GM12872 (cell line): ENCODE results near the gene NT5E.

ENCODE experiments used
- CTCF ChIP-seq: IDR thresholded peaks from 3 replicates; pipeline ENCODE4 v1.5.1; 2011; ENCODE audit warnings: low read depth, mild to moderate bottlenecking, low read length, moderate library complexity; ENCODE audit not compliant: insufficient read depth

NT5E gene

DNA sequence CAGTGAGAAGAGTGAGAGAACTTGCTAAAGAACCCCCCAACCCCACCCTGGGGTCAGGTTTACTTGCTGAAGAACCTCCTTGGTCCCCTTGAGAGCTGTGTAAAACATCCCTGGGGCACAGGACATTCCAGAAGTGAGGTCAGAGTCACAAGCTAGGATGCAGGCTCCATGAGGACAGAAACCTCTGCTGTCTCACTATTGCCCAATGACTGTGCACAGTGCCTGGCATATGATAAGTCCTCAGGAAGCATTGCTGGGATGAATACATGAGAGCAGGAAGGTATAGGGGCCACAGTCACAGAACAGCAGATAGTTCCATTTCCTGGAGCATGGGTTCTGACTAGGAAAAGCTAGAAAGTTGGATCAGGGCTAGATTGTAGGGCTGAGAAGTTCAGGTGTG, 18.4 kb downstream of the NT5E start:
- no peak for TF ChIP-seq CTCF

DNA sequence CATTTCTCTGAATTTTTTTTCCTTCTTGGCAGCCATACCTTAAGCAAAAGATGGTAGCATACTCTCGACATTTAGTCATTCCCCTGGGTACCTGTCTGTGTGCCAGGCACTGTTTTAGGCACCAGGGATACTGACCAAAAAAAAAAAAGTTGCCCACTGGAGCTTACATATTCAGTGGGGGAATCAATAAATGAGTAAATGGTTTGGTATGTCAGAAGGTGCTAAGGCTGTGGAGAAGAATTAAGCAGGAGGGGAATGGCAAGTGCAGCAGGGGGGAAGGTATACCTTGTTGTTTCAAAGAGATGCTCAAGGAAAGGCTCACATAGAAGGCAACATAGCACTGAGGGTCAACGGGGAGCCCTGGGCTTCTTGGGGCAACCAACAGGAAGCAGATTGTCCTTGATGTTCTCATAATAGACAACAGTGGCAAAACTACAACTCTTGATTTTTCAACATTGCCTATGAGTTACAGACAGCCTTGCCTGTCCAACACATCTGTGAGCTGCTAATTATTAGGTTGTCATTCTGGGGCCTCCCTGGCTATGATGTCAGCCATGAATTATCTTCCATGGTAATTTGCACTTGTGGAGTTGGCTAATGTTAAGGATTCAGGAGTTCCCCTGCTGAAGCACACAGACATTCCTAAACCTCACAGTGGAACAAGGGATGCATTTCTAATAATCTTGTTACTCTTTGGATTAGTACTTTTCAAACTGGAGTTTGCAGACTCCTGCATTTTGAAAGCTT, 19.6 kb downstream of the NT5E start:
- TF ChIP-seq CTCF, result no peak

- no peak for TF ChIP-seq CTCF
Observed at GRCh38 chr6:85470023-85470410, 20.1 kb downstream of the NT5E start.

GRCh38 chr6:85472744-85473143, 22.9 kb downstream of the NT5E start:
- TF ChIP-seq CTCF, result no peak

GRCh38 chr6:85473748-85474147, 23.9 kb downstream of the NT5E start:
- no peak for TF ChIP-seq CTCF

- no peak for TF ChIP-seq CTCF
Observed at GRCh38 chr6:85476532-85476931, 26.6 kb downstream of the NT5E start.

DNA sequence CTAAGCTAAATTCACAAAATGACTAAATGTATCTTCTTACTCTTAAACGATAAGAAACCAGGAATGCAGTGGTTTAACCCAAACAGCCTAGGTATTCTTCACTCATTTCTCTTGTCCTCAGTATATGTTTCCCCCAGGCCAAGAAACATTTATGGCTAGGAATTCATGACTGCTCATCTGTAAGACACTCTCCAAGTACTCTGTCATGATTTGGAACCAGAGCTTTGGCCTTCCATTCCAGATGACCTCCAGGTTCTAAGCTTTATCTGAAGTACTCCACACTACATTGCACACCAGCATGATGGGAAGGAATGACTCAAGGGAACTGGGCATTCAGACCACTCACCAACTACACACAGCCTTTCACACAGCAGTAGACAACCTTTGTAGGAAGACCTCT, 29.3 kb downstream of the NT5E start:
- no peak for TF ChIP-seq CTCF
